Gastrocnemius medialis (tissue), 4 donors: ENCODE data around the gene IQCC. TPM values are rescaled to one million over a fixed set of nuclear protein-coding genes. Genes with fewer than 3 reads are reported as not detected.

Experiments
- ATAC-seq, 2 donors: fragments of 150-250 bp; one replicate each; pipeline ENCODE4 v1.9.1; 2016
- DNase-seq, 2 donors: peaks; one replicate each; pipeline ENCODE4 v3.0.0-alpha.2; 2019
- H3K27ac ChIP-seq, 4 donors: fragments of 200-600 bp; sonication (generic); 1 replicate in 1 of 4; 2 replicates in 3 of 4; pipeline ENCODE4 v1.5.1; 2016 to 2018; ENCODE audit warnings: mild to moderate bottlenecking in 2 of 4, moderate library complexity in 1 of 4
- H3K27me3 ChIP-seq, 3 donors: fragments of 200-600 bp; sonication (generic) in 2 of 3; 1 replicate in 1 of 3; 2 replicates in 2 of 3; pipeline versions ENCODE4 v1.5.1 to v1.6.0; 2016 to 2019; ENCODE audit warnings: mild to moderate bottlenecking in 1 of 3, moderate library complexity in 1 of 3
- H3K36me3 ChIP-seq, 2 donors: fragments of 200-600 bp; sonication (generic) in 1 of 2; one replicate each; pipeline ENCODE4 v1.5.1; 2017 to 2018
- H3K4me1 ChIP-seq, 2 donors: fragments of 200-600 bp; sonication (generic) in 1 of 2; one replicate each; pipeline ENCODE4 v1.5.1; 2016 to 2017; ENCODE audit warnings: mild to moderate bottlenecking in 2 of 2
- H3K4me3 ChIP-seq, 4 donors: fragments of 200-600 bp; sonication (generic) in 3 of 4; 1 replicate in 1 of 4; 2 replicates in 3 of 4; pipeline ENCODE4 v1.5.1; 2016 to 2019; ENCODE audit warnings: mild to moderate bottlenecking in 2 of 4
- H3K9me3 ChIP-seq, 3 donors: fragments of 200-600 bp; sonication (generic) in 2 of 3; 1 replicate in 1 of 3; 2 replicates in 2 of 3; pipeline ENCODE4 v1.5.1; 2016 to 2019
- CTCF ChIP-seq, 5 experiments: fragments of 450-650 bp in 3 of 5; fragments of 200-600 bp in 2 of 5; sonication (generic) in 2 of 5; IDR thresholded peaks in 4 of 5; conservative IDR thresholded peaks in 1 of 5; 1 replicate in 4 of 5; 2 replicates in 1 of 5; pipeline ENCODE4 v1.5.1; 2016 to 2019; ENCODE audit warnings: antibody characterized with exemption in 5 of 5, mild to moderate bottlenecking in 3 of 5, moderate library complexity in 3 of 5
- POLR2A ChIP-seq, 2 donors: fragments of 450-650 bp; IDR thresholded peaks; one replicate each; pipeline ENCODE4 v1.6.1; 2017; ENCODE audit warnings: antibody characterized with exemption in 2 of 2, mild to moderate bottlenecking in 2 of 2, moderate library complexity in 2 of 2
- in situ Hi-C, 4 donors: fragments of 200-750 bp; cut with MboI; loops; one replicate each; pipeline versions ENCODE4 v1.15.0 to v1.8.0; 2017; ENCODE audit warnings: low sequenced_read_pairs in 4 of 4
- intact Hi-C: fragments of 100-400 bp; cut with DNase I; formaldehyde crosslinking; loops from one replicate; pipeline ENCODE4 v1.15.1; 2023; ENCODE audit warnings: low total_unique reads
- total RNA-seq, 4 donors: library from RNA; depleted of rRNA; stranded (reverse); fragments of >200 nt; gene quantifications; one replicate each; pipeline versions ENCODE4 v1.1.0 to v1.2.3, GENCODE V29; 2016

IQCC gene
- total RNA-seq, 4 donors from 2014 or later, result 0.49 to 0.93 (median 0.83) TPM

- Histone ChIP-seq H3K27ac (peak overlapping the region; percentile 86 to 99 (median 94)), H3K4me1 (peaks cover 44 to 65% of the 10 kb centered on the region in 2 donors), H3K27me3 (no peaks in the 10 kb centered on the region), H3K9me3 (no peaks in the 10 kb centered on the region), H3K36me3 (peaks cover 0 to 17% of the 10 kb centered on the region in 2 donors), H3K4me3 (peak overlapping the region; percentile 65 to 84 (median 72))
- TF ChIP-seq CTCF (IDR thresholded peaks at IDR 0.05 in 4 of 5, conservative IDR thresholded peaks at IDR 0.05 in 1 of 5) (peak in 1 of 5 experiments; percentile 47), POLR2A (IDR thresholded peaks at IDR 0.05) (peak; percentile 70 to 82)
- DNase-seq (peak; percentile 96 to 98), ATAC-seq (peak; percentile 70 to 75)
- in situ Hi-C loops (no loop called here), intact Hi-C loops (loop anchor here (2.0 to 10.0 kb wide), 3 partner anchors 21 to 265 kb away; partner anchors contain the start of genes PTP4A2, TMEM39B and TXLNA)
Measured at GRCh38 chr1:32199717-32200072, 5.8 kb upstream of the IQCC start.

DNA sequence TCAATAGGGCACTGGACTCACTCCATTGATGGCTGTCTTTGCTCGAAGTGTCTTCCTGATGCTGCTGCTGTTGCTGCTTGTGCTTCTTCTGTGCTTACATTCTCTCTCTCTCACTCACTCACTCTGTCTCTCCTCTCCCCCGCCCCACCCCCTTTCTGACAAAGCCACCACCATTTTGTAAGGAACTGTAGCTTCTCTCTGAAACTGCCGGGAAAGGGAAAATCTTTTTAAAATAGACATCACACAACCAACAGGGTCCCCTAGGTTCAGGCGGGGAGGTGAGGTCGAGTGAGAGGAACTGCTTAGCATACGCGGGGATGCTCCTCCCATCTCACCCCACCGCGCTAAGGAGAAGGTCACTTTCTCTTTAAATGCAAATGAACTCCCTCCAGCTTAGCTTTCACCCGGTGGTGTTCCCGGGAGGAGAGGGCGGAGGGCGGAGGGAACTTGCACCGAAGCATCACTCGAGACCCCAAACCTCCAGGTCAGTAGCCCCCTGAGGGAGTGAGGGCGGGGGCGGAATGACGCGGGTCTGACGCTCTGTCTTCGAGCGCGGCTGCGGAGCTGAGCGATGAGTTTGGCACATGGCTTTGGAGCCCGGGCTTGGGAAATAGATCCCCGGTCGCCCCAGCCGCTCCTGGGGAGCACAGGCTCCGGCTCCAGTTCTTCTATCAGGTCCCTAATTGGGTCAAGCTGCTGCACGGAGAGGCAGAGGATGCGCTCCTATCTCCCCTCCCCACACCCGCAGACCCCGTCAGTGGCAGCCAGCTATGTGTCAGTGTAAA is 5.1 kb upstream of the IQCC start, which contains the start of gene CCDC28B:
Gene CCDC28B (plus strand): TSS at position 370 of the 785 bp plus-strand sequence. CDS start 1,341 bp downstream, outside the sequence.
- H3K27ac ChIP-seq, result peak within 1 kb of the TSS; percentile 86 to 99 (median 94)
- ATAC-seq (peak; percentile 58 to 62), DNase-seq (peak; percentile 61 to 70)
- H3K4me1 ChIP-seq, result peaks cover 49 to 70% of the 10 kb centered on the region in 2 donors
- intact Hi-C loops, result loop anchor here (2.0 to 10.0 kb wide), 3 partner anchors 22 to 266 kb away; partner anchors contain the start of genes PTP4A2, TMEM39B and TXLNA
- H3K27me3 ChIP-seq, result no peaks in the 10 kb centered on the region
- TF ChIP-seq CTCF (IDR thresholded peaks at IDR 0.05 in 4 of 5, conservative IDR thresholded peaks at IDR 0.05 in 1 of 5) (no peak), POLR2A (IDR thresholded peaks at IDR 0.05) (peak; percentile 70 to 93)
- H3K9me3 ChIP-seq, result no peaks in the 10 kb centered on the region
- in situ Hi-C loops, result no loop called here
- H3K36me3 ChIP-seq, result peaks cover 0 to 10% of the 10 kb centered on the region in 2 donors
- H3K4me3 ChIP-seq, result peak within 1 kb of the TSS; percentile 65 to 84 (median 72)

- in situ Hi-C loops, result no loop called here
- TF ChIP-seq POLR2A (IDR thresholded peaks at IDR 0.05) (peak; percentile 5 to 35), CTCF (IDR thresholded peaks at IDR 0.05 in 4 of 5, conservative IDR thresholded peaks at IDR 0.05 in 1 of 5) (no peak)
- H3K27me3 ChIP-seq, result no peaks in the 10 kb centered on the region
- H3K4me1 ChIP-seq, result peaks cover 52 to 66% of the 10 kb centered on the region in 2 donors
- peak overlapping the region; percentile 65 to 84 (median 72) for H3K4me3 ChIP-seq
- ATAC-seq (peak; percentile 8 to 10), DNase-seq (peak in 1 of 2 donors; percentile 58)
- no peaks in the 10 kb centered on the region for H3K9me3 ChIP-seq
- peaks cover 0 to 2% of the 10 kb centered on the region in 2 donors for H3K36me3 ChIP-seq
- intact Hi-C loops, result loop anchor here (2.0 to 10.0 kb wide), 3 partner anchors 22 to 266 kb away; partner anchors contain the start of genes PTP4A2, TMEM39B and TXLNA
- peak overlapping the region; percentile 86 to 99 (median 94) for H3K27ac ChIP-seq
Measured at GRCh38 chr1:32201011-32201855, 4.2 kb upstream of the IQCC start.

- TF ChIP-seq CTCF (IDR thresholded peaks at IDR 0.05 in 4 of 5, conservative IDR thresholded peaks at IDR 0.05 in 1 of 5), result no peak
- no peak for TF ChIP-seq POLR2A (IDR thresholded peaks at IDR 0.05)
- no peaks in the 10 kb centered on the region for H3K36me3 ChIP-seq
- intact Hi-C loops (loop anchor here (10.0 kb wide), 1 partner anchor 270 kb away; the partner anchor contains the start of gene PTP4A2), in situ Hi-C loops (no loop called here)
- H3K4me3 ChIP-seq, result peak overlapping the region; percentile 61 to 76 (median 73)
- peaks cover 31 to 36% of the 10 kb centered on the region in 2 donors for H3K4me1 ChIP-seq
- no peaks in the 10 kb centered on the region for H3K9me3 ChIP-seq
- ATAC-seq, result no peak
- DNase-seq, result no peak
- H3K27ac ChIP-seq, result peak overlapping the region; percentile 60 to 74 (median 72)
- H3K27me3 ChIP-seq, result no peaks in the 10 kb centered on the region
Measured at GRCh38 chr1:32204943-32205361, 519 bp upstream of the IQCC start.
